GM11168 (cell line): Measurements from ENCODE around the gene MAP2K6.

Source experiments
- in situ Hi-C: fragments of 300-500 bp; cut with MboI; formaldehyde crosslinking; loops from one replicate; pipeline ENCODE4 v1.12.0; 2022; ENCODE audit warnings: low sequenced_read_pairs; ENCODE audit not compliant: unreplicated experiment

The MAP2K6 gene

GRCh38 chr17:69424287-69425041, 10.0 kb downstream of the MAP2K6 start:
- in situ Hi-C loops: loop anchor here (5.0 kb wide), 1 partner anchor 68 kb away; no protein-coding TSS in a partner anchor

GRCh38 chr17:69425978-69426377, 11.5 kb downstream of the MAP2K6 start:
- in situ Hi-C loops: loop anchor here (5.0 kb wide), 1 partner anchor 66 kb away; no protein-coding TSS in a partner anchor

GRCh38 chr17:69427486-69428197, 13.1 kb downstream of the MAP2K6 start:
- in situ Hi-C loops: loop anchor here (5.0 kb wide), 1 partner anchor 65 kb away; no protein-coding TSS in a partner anchor

- in situ Hi-C loops: loop anchor here (5.0 kb wide), 1 partner anchor 64 kb away; no protein-coding TSS in a partner anchor
Measured at GRCh38 chr17:69428252-69428980, 13.9 kb downstream of the MAP2K6 start.

GRCh38 chr17:69430488-69430887, 16.0 kb downstream of the MAP2K6 start:
- in situ Hi-C loops: no loop called here

GRCh38 chr17:69431835-69432234, 17.3 kb downstream of the MAP2K6 start:
- in situ Hi-C loops: no loop called here

GRCh38 chr17:69433093-69433492, 18.6 kb downstream of the MAP2K6 start:
- in situ Hi-C loops: no loop called here

- in situ Hi-C loops: no loop called here
Measured at GRCh38 chr17:69434164-69434579, 19.7 kb downstream of the MAP2K6 start.

GRCh38 chr17:69435971-69436696, 21.6 kb downstream of the MAP2K6 start:
- in situ Hi-C loops: no loop called here

- in situ Hi-C loops: no loop called here
Measured at GRCh38 chr17:69437475-69437874, 23.0 kb downstream of the MAP2K6 start.

GRCh38 chr17:69438776-69439175, 24.3 kb downstream of the MAP2K6 start:
- in situ Hi-C loops: no loop called here

- in situ Hi-C loops: no loop called here
Measured at GRCh38 chr17:69441179-69441578, 26.7 kb downstream of the MAP2K6 start.

- in situ Hi-C loops: no loop called here
Measured at GRCh38 chr17:69443138-69443537, 28.6 kb downstream of the MAP2K6 start.

- in situ Hi-C loops: no loop called here
Measured at GRCh38 chr17:69444023-69444422, 29.5 kb downstream of the MAP2K6 start.

GRCh38 chr17:69445132-69445531, 30.6 kb downstream of the MAP2K6 start:
- in situ Hi-C loops: no loop called here

- in situ Hi-C loops: no loop called here
Measured at GRCh38 chr17:69447726-69448125, 33.2 kb downstream of the MAP2K6 start.

- in situ Hi-C loops: no loop called here
Measured at GRCh38 chr17:69448431-69449102, 34.1 kb downstream of the MAP2K6 start.

GRCh38 chr17:69450131-69450530, 35.6 kb downstream of the MAP2K6 start:
- in situ Hi-C loops: no loop called here

- in situ Hi-C loops: no loop called here
Measured at GRCh38 chr17:69450918-69451317, 36.4 kb downstream of the MAP2K6 start.
